ENCODE data around the gene FBXO41.

Gene FBXO41

DNA sequence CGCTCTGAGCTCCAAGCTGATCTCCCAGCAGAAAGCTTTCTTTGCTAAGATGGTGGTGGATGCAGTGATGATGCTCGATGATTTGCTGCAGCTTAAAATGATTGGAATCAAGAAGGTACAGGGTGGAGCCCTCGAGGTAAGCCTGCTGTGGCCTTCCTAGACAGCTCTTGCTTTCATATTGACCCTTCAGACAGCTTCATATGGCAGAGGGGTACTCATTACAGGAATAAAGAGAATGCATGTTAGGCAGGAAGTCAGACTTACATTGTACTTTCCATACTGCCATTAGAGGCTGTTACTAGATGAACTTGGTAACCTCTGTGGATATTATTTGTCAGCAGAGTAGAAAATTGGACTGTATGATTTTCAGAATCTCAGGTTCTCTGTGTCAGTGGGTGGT is 39.7 kb downstream of the FBXO41 start:
- Histone ChIP-seq H3F3A (ENCODE audit: control insufficient read depth, insufficient read depth) (peaks cover 2% of the 10 kb centered on the region; the same call in 1 of the 2 replicates), H3K27me3 (ENCODE audit: control insufficient read depth, low read length) (no peaks in the 10 kb centered on the region), H3K27ac (ENCODE audit: low read depth, low read length) (no peak overlapping the region), H4K20me1 (ENCODE audit: control insufficient read depth, insufficient read depth, low read depth, low read length) (peaks cover 10% of the 10 kb centered on the region), H3K4me1 (ENCODE audit: control insufficient read depth, low read length) (no peaks in the 10 kb centered on the region), H3K79me2 (ENCODE audit: control insufficient read depth, low read length) (peaks cover 66% of the 10 kb centered on the region), H3K9me3 (ENCODE audit: control insufficient read depth, insufficient read depth, low read length) (no peaks in the 10 kb centered on the region), H3K4me3 (ENCODE audit: low read length) (no peak overlapping the region), H3K4me2 (ENCODE audit: low read length) (no peak overlapping the region), H3K9me2 (replicated peaks; ENCODE audit: control insufficient read depth, low read length) (no peaks in the 10 kb centered on the region), H3K36me3 (ENCODE audit: control insufficient read depth, low read length) (peaks cover 96% of the 10 kb centered on the region)
- TF ChIP-seq EZH2phosphoT487 (IDR thresholded peaks at IDR 0.05; ENCODE audit: borderline replicate concordance, low read length) = no peak
- TF ChIP-seq, protein P1, sequence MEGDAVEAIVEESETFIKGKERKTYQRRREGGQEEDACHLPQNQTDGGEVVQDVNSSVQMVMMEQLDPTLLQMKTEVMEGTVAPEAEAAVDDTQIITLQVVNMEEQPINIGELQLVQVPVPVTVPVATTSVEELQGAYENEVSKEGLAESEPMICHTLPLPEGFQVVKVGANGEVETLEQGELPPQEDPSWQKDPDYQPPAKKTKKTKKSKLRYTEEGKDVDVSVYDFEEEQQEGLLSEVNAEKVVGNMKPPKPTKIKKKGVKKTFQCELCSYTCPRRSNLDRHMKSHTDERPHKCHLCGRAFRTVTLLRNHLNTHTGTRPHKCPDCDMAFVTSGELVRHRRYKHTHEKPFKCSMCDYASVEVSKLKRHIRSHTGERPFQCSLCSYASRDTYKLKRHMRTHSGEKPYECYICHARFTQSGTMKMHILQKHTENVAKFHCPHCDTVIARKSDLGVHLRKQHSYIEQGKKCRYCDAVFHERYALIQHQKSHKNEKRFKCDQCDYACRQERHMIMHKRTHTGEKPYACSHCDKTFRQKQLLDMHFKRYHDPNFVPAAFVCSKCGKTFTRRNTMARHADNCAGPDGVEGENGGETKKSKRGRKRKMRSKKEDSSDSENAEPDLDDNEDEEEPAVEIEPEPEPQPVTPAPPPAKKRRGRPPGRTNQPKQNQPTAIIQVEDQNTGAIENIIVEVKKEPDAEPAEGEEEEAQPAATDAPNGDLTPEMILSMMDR (IDR thresholded peaks at IDR 0.05; ENCODE audit: low read depth, low read length, poor library complexity, severe bottlenecking) = no peak

GRCh38 chr2:73243884-73244570 is 40.3 kb downstream of the FBXO41 start:
- Histone ChIP-seq H4K20me1 (ENCODE audit: control insufficient read depth, insufficient read depth, low read depth, low read length) (peaks cover 12% of the 10 kb centered on the region), H3K4me2 (ENCODE audit: low read length) (no peak overlapping the region), H3K79me2 (ENCODE audit: control insufficient read depth, low read length) (peaks cover 72% of the 10 kb centered on the region)

GRCh38 chr2:73239776-73240175 is 44.5 kb downstream of the FBXO41 start:
- H3K4me3 ChIP-seq (ENCODE audit: low read length) = no peak overlapping the region
- no peaks in the 10 kb centered on the region for H3K9me2 ChIP-seq (replicated peaks; ENCODE audit: control insufficient read depth, low read length)
- H3F3A ChIP-seq (ENCODE audit: control insufficient read depth, insufficient read depth) = no peaks in the 10 kb centered on the region
- no peak overlapping the region for H3K27ac ChIP-seq (ENCODE audit: low read depth, low read length)
- no peaks in the 10 kb centered on the region for H3K27me3 ChIP-seq (ENCODE audit: control insufficient read depth, low read length)
- H3K4me2 ChIP-seq (ENCODE audit: low read length) = no peak overlapping the region
- peaks cover 38% of the 10 kb centered on the region for H4K20me1 ChIP-seq (ENCODE audit: control insufficient read depth, insufficient read depth, low read depth, low read length)
- TF ChIP-seq, protein P1 (IDR thresholded peaks at IDR 0.05; ENCODE audit: low read depth, low read length, poor library complexity, severe bottlenecking) = no peak
- no peak for TF ChIP-seq EZH2phosphoT487 (IDR thresholded peaks at IDR 0.05; ENCODE audit: borderline replicate concordance, low read length)
- peaks cover 96% of the 10 kb centered on the region for H3K79me2 ChIP-seq (ENCODE audit: control insufficient read depth, low read length)
- no peaks in the 10 kb centered on the region for H3K9me3 ChIP-seq (ENCODE audit: control insufficient read depth, insufficient read depth, low read length)
- peaks cover 26% of the 10 kb centered on the region for H3K4me1 ChIP-seq (ENCODE audit: control insufficient read depth, low read length)
- peaks cover 95% of the 10 kb centered on the region for H3K36me3 ChIP-seq (ENCODE audit: control insufficient read depth, low read length)

More at GRCh38 chr2:73243884-73244570, 40.3 kb downstream of the FBXO41 start:
- Histone ChIP-seq H3K9me2 (replicated peaks; ENCODE audit: control insufficient read depth, low read length) (no peaks in the 10 kb centered on the region), H3K4me1 (ENCODE audit: control insufficient read depth, low read length) (no peaks in the 10 kb centered on the region), H3F3A (ENCODE audit: control insufficient read depth, insufficient read depth) (0 out of 2 replicates have a peak, but pooled peaks cover 2% of the 10 kb centered on the region), H3K4me3 (ENCODE audit: low read length) (no peak overlapping the region), H3K9me3 (ENCODE audit: control insufficient read depth, insufficient read depth, low read length) (no peaks in the 10 kb centered on the region), H3K27ac (ENCODE audit: low read depth, low read length) (no peak overlapping the region), H3K36me3 (ENCODE audit: control insufficient read depth, low read length) (peaks cover 96% of the 10 kb centered on the region), H3K27me3 (ENCODE audit: control insufficient read depth, low read length) (no peaks in the 10 kb centered on the region)
- TF ChIP-seq, protein P1 (IDR thresholded peaks at IDR 0.05; ENCODE audit: low read depth, low read length, poor library complexity, severe bottlenecking) = no peak
- TF ChIP-seq EZH2phosphoT487 (IDR thresholded peaks at IDR 0.05; ENCODE audit: borderline replicate concordance, low read length) = no peak
